Mucosa of rectum (tissue), 2 donors: Measurements from ENCODE around the gene CERS5.

Experiments
- H3K27ac ChIP-seq, 2 donors: one replicate each; pipeline ENCODE4 v1.7.0; 2013; ENCODE audit warnings: inconsistent platforms in 2 of 2, low read depth in 2 of 2, low read length in 2 of 2
- H3K27me3 ChIP-seq, 2 donors: one replicate each; pipeline ENCODE4 v1.7.0; 2013; ENCODE audit warnings: low read length in 2 of 2; ENCODE audit not compliant: control insufficient read depth in 2 of 2, insufficient read depth in 2 of 2
- H3K36me3 ChIP-seq, 2 donors: one replicate each; pipeline ENCODE4 v1.7.0; 2013; ENCODE audit warnings: low read length in 2 of 2; ENCODE audit not compliant: control insufficient read depth in 2 of 2, insufficient read depth in 2 of 2
- H3K4me1 ChIP-seq, 2 donors: one replicate each; pipeline ENCODE4 v1.7.0; 2013; ENCODE audit warnings: low read length in 2 of 2, mild to moderate bottlenecking in 1 of 2; ENCODE audit not compliant: control insufficient read depth in 2 of 2, insufficient read depth in 2 of 2
- H3K4me3 ChIP-seq, 2 donors: one replicate each; pipeline ENCODE4 v1.7.0; 2013; ENCODE audit warnings: low read length in 2 of 2
- H3K9ac ChIP-seq, 2 donors: one replicate each; pipeline ENCODE4 v1.7.0; 2013; ENCODE audit warnings: low read length in 2 of 2, low read depth in 1 of 2, mild to moderate bottlenecking in 1 of 2
- H3K9me3 ChIP-seq, 2 donors: one replicate each; pipeline ENCODE4 v1.7.0; 2013; ENCODE audit warnings: low read length in 2 of 2; ENCODE audit not compliant: control insufficient read depth in 2 of 2
- donor health status: healthy.
- donor health status: Normal muscosa, but diverticular disease.

CERS5 gene

DNA sequence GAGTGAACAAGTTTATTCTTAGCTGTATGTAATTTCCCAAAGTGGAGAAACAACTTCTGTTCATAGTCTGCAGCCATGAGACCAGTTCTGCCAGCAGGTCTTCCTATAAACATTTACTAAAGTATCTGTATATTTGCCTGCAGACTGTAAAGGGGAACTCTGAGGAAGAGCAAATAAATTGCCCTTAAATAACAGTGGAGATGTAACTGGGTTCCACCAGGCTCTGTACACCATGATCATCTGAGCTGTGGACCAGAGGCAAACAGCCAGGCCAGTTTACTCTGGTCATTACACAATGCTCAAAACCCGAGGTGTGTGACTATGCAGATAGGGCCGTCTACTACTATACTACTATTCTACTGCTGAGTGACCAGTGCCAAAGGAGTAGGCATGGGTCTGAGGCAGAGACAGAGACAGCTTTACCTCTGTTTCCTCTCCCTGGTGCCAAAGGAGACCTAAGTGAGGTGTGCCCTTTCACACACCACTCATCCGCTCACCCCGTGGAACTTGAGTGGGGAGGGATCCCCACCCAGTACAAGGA lies 21.1 kb upstream of the CERS5 start:
- peak overlapping the region; percentile 33 to 75 for H3K27ac ChIP-seq

DNA sequence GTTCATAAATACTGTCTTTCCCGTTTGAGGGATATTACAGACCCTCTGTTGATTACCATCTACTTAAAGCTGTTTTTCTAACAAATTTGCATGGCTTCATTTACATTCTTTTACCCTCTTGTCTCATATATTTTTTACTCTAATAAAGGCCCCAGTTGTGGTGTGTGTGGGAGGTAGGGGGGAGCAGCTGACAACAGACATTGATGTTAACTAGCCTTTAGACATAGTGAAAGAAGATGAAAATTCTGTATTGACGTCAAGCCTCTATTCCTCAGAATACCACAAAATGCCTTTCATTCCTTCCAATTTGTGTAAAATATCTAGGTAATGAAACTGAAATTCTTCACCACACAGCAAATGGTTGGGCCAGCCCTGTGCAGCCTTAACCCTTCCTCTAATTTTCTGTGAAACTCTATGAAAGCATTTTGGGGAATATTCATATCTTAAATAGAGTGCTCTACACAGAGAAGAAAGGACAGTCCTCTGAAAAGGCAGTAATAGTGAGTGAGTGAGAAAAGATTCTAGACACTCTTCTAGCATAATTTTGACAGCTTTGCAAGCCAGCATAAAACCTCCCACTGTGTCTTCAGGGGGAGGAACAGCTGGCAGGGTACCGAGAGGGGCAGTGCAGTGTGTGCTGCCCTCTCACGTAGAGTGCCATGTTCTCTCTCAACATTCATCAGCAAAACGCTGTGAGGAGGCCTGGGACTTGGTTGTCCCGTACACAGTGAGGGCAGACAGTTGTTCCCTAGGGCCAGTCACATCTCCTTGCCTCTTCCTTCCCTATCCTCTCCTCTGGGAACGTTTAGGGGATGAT lies 20.1 kb upstream of the CERS5 start:
- H3K9ac ChIP-seq, result no peak overlapping the region
- H3K4me1 ChIP-seq, result peaks cover 19 to 52% of the 10 kb centered on the region in 2 donors
- peak overlapping the region; percentile 33 to 75 for H3K27ac ChIP-seq
- no peaks in the 10 kb centered on the region for H3K27me3 ChIP-seq
- H3K4me3 ChIP-seq, result no peak overlapping the region
- peaks cover 21 to 28% of the 10 kb centered on the region in 2 donors for H3K36me3 ChIP-seq
- H3K9me3 ChIP-seq, result no peaks in the 10 kb centered on the region

More for the DNA sequence above, 21.1 kb upstream of the CERS5 start:
- no peak overlapping the region for H3K4me3 ChIP-seq
- H3K27me3 ChIP-seq, result no peaks in the 10 kb centered on the region
- no peaks in the 10 kb centered on the region for H3K9me3 ChIP-seq
- H3K9ac ChIP-seq, result peak overlapping the region in 1 of 2 donors; percentile 33
- H3K4me1 ChIP-seq, result peaks cover 19 to 57% of the 10 kb centered on the region in 2 donors
- H3K36me3 ChIP-seq, result peaks cover 27 to 34% of the 10 kb centered on the region in 2 donors

DNA sequence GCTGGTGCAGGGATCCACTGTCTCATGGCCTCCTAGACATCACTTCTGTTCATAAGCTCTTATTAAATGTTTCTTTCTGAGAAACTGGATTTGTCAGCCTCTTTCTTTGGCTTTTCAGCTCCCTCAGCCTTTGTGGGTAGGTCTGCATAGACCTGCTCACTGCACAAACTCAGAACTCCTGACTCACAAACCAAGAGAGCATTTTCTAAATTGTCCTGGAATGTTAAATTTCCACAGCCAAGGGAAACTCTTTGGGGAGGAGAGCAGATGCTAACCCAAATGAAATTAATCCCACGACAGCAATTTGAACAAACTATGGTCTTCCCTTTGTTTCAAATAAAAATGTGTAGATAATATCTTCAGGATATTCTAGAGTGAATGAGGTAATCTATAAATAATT lies 19.5 kb upstream of the CERS5 start:
- Histone ChIP-seq H3K9ac (no peak overlapping the region), H3K36me3 (peaks cover 22 to 30% of the 10 kb centered on the region in 2 donors), H3K27me3 (no peaks in the 10 kb centered on the region), H3K4me3 (no peak overlapping the region), H3K9me3 (no peaks in the 10 kb centered on the region), H3K27ac (peak overlapping the region in 1 of 2 donors; percentile 12), H3K4me1 (peaks cover 19 to 49% of the 10 kb centered on the region in 2 donors)

DNA sequence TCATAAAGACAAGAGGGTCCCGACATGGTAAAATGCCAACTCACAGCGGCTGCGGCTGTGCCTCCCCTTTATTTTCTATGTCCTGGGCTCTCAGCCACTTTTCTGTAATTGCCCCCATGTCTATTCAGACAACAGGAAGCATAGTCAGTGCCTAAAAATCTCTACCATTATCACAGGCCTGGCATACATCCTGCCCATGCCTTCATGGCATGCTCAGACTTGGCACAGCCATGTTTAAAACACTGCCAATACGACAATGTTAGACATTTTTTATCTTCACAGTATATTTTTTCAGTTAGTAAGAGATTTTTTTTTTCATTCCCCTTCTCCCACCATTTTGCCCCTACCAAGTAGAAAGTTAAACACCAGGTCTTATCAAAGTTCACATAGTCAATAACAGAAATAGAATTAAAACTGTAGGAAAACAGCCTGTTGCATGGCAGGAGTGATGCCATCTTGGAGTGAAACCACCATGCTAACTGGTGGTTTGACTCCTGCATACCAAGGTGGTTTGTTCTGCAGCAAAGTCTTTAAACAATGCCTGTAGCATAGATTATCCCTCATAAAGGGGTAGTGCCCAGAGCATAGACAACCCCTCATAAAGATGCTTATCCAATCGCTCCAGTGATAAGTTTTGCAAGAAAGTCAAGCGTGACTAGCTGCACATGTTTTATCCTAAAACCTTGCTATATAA lies 18.9 kb upstream of the CERS5 start:
- H3K4me3 ChIP-seq, result no peak overlapping the region
- H3K36me3 ChIP-seq, result peaks cover 27 to 32% of the 10 kb centered on the region in 2 donors
- H3K27ac ChIP-seq, result peak overlapping the region in 1 of 2 donors; percentile 12
- no peak overlapping the region for H3K9ac ChIP-seq
- H3K4me1 ChIP-seq, result peaks cover 19 to 49% of the 10 kb centered on the region in 2 donors
- no peaks in the 10 kb centered on the region for H3K9me3 ChIP-seq
- H3K27me3 ChIP-seq, result no peaks in the 10 kb centered on the region

DNA sequence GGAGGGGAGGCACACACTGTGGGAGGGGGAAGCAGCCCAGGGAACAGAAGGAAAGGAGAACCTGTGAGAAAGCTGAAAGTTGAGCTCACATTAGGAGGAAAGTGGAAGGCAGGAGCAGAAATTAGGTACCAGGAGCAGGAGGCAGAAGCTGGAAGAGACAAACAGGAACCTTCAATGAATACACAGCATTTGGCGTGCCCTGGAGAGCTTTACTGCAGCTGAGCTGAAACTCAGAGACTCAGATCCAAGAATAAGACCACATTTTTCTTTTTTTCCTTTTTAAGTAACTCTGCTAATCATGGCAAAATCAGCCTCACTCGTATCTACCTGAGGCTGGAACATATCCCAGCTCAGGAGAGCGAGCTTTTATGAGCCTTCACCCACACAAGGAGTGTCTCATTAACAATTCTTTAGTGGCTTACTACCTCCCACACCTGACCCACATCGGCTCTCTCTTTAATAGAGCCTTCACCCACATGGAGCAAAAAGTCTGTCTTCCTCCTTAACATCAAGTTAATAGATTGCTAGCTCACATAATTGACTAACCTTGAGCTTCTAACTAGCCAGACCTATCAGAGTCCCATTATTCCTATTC lies 18.2 kb upstream of the CERS5 start:
- Histone ChIP-seq H3K27me3 (no peaks in the 10 kb centered on the region), H3K9ac (peak overlapping the region in 1 of 2 donors; percentile 56), H3K36me3 (peaks cover 30 to 31% of the 10 kb centered on the region in 2 donors), H3K4me1 (peaks cover 19 to 49% of the 10 kb centered on the region in 2 donors), H3K4me3 (no peak overlapping the region), H3K9me3 (no peaks in the 10 kb centered on the region), H3K27ac (peak overlapping the region in 1 of 2 donors; percentile 45)

DNA sequence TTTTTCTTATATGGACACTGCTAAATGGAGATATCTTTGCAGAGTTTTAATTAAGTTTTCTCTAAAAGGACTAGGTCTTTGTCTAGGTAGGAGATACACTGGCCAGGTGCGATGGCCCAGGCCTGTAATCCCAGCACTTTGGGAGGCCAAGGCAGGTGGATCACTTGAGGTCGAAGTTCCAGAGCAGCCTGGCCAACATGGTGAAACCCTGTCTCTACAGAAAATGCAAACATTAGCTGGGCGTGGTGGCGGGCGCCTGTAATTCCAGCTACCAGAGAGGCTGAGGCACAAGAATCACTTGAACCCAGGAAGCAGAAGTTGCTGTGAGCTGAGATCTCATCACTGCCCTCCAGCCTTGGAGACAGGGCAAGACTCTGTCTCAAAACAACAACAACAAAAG lies 17.1 kb upstream of the CERS5 start:
- H3K36me3 ChIP-seq, result peaks cover 35% of the 10 kb centered on the region in 2 donors

DNA sequence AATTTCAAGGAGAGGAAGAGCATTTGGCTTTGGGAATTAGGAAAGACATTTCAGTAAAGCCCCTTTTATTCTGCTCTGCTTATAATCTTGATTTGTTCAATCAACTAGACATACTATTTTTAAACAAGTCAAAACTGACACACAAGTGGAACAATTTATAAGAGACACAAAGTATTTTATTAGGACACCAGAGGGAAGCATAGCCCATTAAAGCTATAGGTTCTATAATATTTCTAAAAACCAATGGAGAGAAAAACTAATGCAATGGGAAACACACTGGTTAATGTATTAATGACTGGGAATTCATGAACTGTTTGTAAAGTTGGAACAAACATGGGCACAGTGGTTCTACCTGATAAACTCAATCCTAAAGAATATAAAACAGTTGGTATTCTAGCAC lies 15.3 kb upstream of the CERS5 start:
- no peak overlapping the region for H3K4me3 ChIP-seq
- H3K36me3 ChIP-seq, result peaks cover 31 to 34% of the 10 kb centered on the region in 2 donors
- no peaks in the 10 kb centered on the region for H3K27me3 ChIP-seq
- H3K4me1 ChIP-seq, result peaks cover 5 to 30% of the 10 kb centered on the region in 2 donors
- no peak overlapping the region for H3K27ac ChIP-seq
- no peak overlapping the region for H3K9ac ChIP-seq
- no peaks in the 10 kb centered on the region for H3K9me3 ChIP-seq

More for the DNA sequence above, 17.1 kb upstream of the CERS5 start:
- peaks cover 18 to 45% of the 10 kb centered on the region in 2 donors for H3K4me1 ChIP-seq
- no peak overlapping the region for H3K4me3 ChIP-seq
- peak overlapping the region in 1 of 2 donors; percentile 28 for H3K27ac ChIP-seq
- no peaks in the 10 kb centered on the region for H3K27me3 ChIP-seq
- no peaks in the 10 kb centered on the region for H3K9me3 ChIP-seq
- H3K9ac ChIP-seq, result no peak overlapping the region

DNA sequence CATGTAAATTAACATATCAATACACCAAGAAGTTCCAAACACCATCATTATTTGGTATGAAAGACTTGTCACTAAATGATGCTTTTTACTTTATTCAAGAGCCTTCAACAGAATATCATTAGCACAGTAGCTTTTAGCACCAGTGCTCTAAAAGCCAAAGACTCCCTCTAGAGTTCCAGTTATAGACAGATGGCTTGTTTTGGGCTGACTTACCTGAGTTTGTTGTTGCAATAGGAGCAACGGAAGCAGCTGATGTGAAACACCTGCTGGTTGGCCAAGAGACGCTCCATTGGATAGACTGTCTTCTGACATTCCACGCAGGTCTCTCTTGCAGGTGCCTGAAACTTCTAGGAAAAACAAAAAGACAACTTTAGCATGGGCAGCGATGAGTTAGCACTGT lies 14.5 kb upstream of the CERS5 start:
- H3K4me3 ChIP-seq, result no peak overlapping the region
- no peaks in the 10 kb centered on the region for H3K9me3 ChIP-seq
- H3K4me1 ChIP-seq, result peaks cover 5 to 24% of the 10 kb centered on the region in 2 donors
- no peak overlapping the region for H3K27ac ChIP-seq
- H3K36me3 ChIP-seq, result peaks cover 38% of the 10 kb centered on the region in 2 donors
- H3K27me3 ChIP-seq, result no peaks in the 10 kb centered on the region
- H3K9ac ChIP-seq, result no peak overlapping the region

DNA sequence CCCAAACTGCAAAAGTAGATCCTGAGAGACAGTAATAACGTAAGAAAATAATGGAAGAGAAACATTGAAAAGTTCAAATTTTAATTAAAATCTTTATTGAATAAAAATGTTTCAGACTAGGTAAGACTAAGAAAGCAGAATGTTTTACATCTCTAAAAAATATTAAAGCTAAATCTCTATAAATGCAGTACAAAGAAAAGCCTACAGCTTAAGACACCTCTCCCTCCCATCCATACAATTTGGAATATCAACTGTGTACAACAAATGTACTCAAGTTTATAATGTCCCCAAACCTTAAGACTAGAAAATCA lies 8.5 kb upstream of the CERS5 start:
- H3K36me3 ChIP-seq, result peaks cover 33% of the 10 kb centered on the region in 2 donors

More for the DNA sequence above, 8.5 kb upstream of the CERS5 start:
- no peaks in the 10 kb centered on the region for H3K27me3 ChIP-seq
- H3K27ac ChIP-seq, result no peak overlapping the region
- no peaks in the 10 kb centered on the region for H3K9me3 ChIP-seq
- no peak overlapping the region for H3K9ac ChIP-seq
- H3K4me1 ChIP-seq, result no peaks in the 10 kb centered on the region
- H3K4me3 ChIP-seq, result no peak overlapping the region
